ENCODE results near the gene DEFB127. TPM values are rescaled to one million over a fixed set of nuclear protein-coding genes. Genes with fewer than 3 reads are reported as not detected.

Gene DEFB127
- total RNA-seq, 4 donors from 2014 or later = not detected

Other genes with a start within 250 kb of the DEFB127 start
- not detected for gene DEFB125, start 69.8 kb upstream of the DEFB127 start, total RNA-seq
- gene DEFB126, start 14.9 kb upstream of the DEFB127 start, total RNA-seq = not detected
- gene DEFB128, start 32.3 kb downstream of the DEFB127 start, total RNA-seq = not detected
- not detected for gene DEFB129, start 69.8 kb downstream of the DEFB127 start, total RNA-seq
- not detected for gene DEFB132, start 100.3 kb downstream of the DEFB127 start, total RNA-seq
- gene C20orf96, start 133.3 kb downstream of the DEFB127 start, total RNA-seq = 1 to 10 TPM; 1.7 to 2.6 (median 2.3) TPM
- gene ZCCHC3, start 140.1 kb downstream of the DEFB127 start, total RNA-seq = 10 to 100 TPM; 13.3 to 29.9 (median 19.7) TPM
- 10 to 100 TPM in 1 of 4 donors, 1 to 10 TPM in 3; 3.5 to 14.4 (median 7.2) TPM for gene SOX12, start 168.1 kb downstream of the DEFB127 start, total RNA-seq
- 10 to 100 TPM; 20.8 to 72.8 (median 48.9) TPM for gene NRSN2, start 189.7 kb downstream of the DEFB127 start, total RNA-seq
- 1 to 10 TPM in 3 of 4 donors, under 1 TPM in 1; 0.83 to 6.8 (median 4.0) TPM for gene TRIB3, start 223.3 kb downstream of the DEFB127 start, total RNA-seq